Fibroblast of skin of left quadriceps (primary cell): ENCODE measurements around the gene UBAC2.
"Not testable (repeated sequence)": the region's sequence is repeated elsewhere in the genome, so short reads cannot be mapped to it uniquely, and the experiment has no call there.

ENCODE experiments used
- DNase-seq, 2 experiments: peaks; one replicate each; pipeline ENCODE4 v3.0.0-alpha.2; 2013; ENCODE audit warnings: low read depth in 2 of 2

UBAC2 gene

DNA sequence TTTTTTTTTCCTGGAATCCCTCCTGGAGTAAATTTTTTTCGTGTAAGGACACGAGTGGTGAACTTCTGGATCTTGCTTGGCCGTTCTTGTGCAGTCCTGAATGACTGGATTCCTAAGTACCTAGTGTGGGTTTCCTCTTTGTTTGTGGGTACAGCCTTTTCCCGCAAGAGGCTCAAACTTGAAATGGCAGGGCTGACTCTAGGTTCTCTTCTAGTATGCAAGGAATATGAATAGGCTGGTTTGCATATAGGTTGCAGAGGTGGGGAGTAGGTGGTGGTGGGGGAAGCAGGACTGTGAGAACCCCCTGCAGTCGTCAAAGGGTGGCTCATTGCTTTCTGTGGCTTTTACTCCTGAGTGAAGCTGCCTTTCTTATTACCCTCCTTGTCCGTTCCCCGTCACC is 13.6 kb downstream of the UBAC2 start:
- no peak for DNase-seq

DNA sequence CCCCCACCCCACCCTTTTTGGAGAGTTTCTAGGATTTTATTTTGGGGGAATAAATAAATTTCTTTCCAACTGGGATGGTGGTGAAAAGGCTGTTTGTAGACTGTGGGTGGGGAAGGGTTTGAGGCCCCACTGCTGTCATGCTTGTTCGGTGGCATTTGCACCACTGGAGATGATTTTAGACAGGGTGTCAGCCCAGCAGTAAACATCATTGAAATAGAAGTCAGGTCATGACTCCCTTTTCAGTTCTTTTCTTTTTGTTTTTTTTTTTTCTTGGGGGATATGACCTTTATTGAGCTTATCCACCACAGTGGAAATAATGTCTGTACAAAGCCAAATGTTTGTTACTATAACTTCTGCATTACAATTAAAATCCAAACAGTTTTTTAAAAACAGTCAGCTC is 14.1 kb downstream of the UBAC2 start:
- no peak for DNase-seq

DNA sequence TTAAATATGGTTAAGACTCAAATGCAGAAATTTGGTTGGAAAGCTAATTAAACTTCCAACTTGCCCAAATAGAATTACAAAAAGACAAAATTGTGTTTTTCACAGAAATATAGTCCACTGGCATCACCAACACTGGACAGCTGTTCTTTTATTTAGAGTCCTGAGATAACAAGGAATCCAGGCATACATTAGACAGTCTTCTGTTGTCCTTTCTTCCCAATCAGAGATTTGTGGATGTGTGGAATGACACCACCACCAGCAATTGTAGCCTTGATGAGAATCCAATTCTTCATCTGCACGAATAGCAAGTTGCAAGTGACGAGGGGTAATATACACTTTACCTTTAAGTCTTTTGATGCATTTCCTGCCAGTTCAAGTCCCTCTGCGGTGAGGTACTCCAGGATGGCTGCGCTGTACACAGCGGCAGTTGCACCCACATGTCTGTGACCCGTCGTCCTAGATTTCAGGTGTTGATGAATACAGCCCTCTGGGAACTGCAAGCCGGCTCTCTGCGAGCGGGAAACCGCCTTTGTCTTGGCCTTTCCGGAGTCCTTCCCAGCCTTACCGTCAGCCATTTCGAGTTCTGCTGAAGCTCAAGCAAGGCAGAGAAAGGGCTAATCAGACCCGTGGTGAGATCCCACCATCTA is 14.7 kb downstream of the UBAC2 start:
- DNase-seq, result no peak

DNA sequence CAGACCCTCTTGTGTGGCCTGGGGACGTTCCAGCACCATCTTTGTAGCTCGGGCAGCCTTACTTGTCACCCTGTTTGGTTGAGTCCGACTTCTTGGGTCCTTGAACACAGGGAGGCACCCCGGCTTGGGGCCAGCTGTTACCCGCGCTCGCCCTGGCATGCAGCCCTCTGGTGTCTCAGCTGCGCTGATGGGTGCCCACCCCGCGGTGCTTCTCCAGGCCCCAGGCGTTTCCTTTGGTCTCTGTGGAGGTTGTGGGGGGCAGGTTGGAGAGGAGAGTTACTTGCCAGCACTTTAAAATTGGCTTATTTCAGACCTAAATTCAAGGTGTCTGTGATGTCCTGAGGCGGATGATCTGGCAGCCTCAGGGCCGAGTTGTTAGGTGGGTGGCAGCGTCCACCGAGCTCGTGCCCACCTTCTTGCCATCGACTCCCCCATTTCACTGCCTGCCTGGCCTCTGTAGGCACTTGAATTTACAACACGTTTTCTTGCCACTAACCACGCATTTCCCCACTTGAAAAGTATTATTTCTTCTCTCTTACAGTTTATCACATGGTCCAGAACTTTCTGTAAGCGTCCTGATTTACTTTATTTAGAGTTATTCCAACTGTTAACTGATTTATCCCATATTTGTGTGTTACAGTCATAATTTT is 16.9 kb downstream of the UBAC2 start:
- no peak for DNase-seq

DNA sequence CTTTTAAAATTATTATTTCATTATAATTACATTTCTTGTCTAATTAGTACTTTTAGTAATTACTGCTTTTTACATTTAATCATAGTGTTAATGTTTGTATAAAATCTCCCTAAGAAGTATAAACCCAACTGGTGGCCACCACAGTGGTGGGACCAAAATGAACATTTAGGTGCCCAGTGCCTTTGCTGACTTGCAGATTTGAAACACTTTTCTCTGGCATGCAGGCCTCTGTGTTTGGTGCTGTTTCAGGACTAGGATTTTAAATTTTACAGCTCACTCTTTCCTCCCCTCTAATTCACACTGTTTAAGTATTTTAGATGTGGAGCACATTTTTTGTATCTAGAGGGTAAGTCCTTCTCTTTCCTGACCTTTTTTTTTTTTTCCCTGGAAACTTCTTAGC is 17.5 kb downstream of the UBAC2 start:
- DNase-seq, result no peak

DNA sequence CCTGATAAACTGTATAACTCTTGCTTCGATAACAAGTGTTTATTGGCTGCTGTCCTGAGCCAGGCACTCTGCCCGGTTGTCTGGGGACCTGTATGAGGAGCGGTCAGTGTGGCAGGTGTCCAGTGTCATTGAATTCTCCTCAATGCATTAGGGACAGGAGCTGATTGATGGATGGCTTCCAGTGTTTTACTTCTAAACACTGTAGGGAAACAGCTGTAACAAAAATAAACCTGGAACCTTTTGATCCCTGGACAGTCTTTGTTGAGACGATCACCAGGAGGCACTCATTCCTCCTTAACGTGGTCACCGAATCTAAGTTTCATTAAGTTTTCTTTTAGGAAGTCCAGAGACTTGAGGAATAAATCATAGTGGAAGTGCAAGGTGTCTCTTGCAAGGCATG is 17.9 kb downstream of the UBAC2 start:
- DNase-seq, result no peak

DNA sequence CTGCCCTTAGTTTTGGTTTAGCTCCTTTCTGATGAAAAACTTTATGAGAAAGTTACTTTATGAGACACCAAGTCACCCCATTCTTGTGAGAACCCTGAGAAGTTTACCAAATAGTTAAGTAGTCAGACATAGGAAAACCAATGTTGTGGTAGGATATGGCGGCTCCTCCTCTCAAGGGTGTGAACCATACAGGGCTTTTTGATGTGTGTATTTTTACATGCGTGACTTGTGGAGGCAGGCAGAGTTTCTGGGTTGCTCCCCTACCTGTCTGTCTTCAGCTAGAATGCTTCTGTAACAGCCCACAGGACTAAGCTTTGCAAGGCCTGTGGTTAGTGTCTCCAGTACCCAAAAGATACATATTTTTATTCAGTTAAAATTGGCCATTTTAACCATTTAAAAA is 18.3 kb downstream of the UBAC2 start:
- DNase-seq, result no peak

DNA sequence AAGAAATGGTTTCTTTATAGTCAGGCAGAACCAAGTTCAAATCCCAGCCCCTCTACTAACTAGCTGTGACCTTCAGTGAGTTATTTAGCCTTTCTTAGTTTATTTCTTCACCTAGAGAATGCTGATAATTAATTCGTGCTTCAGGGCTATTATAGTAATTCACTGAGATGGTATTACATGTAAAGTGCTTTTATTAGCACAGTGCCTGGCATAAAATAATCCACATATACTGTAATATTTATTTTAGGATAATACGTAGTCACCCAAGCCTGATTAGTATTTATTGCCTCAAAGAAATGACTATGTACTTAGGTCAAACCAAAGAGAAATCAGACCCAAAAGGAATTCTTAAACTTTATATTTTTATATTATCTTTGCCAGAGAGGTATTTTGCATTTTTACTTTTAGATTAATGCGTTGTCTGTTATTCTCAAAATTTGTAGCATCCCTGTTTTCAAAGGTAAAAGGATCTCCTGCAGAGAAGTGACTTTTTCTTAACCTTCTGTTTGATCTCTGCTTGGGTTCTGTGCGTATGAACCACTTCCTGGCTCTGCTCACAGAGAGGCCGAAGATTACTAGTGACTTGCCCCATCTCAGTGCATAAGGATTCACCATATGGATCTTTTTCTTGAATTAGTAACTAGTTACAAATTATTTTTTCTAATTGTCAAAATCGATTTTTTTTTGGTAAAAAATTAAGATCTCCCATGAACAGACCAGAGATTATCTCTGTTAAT is 19.7 kb downstream of the UBAC2 start:
- DNase-seq, result no peak

DNA sequence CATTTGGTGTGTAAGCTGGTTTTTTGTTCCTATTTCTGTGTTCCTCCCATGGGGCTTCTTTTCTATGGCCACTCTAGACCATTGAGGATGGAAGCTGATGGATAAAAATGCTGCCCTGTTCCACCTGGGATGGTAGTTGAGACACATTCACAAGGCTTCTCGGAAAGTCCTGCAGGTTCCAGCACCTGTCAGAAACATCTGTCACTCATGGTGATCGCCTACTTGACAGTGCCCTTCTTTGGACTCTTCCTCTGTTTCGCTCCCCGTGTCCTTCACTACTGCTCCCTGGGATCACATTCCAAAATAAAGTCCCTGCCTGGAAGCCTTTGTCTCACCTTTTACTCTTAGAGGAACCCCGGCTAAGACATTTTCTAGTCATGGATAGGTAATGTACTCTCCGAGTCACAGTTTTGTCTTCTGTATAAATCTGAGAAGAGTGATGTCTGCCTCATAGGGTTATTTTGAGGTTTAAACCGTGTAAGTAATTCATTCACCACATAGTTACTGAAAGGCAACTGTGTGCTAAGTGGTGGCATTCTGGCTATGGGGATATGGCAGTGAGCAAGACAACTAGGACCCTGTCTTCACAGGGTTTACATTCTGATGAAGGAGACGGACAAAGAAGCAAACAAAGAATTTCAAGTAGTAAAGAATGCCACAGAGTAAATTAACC is 21.0 kb downstream of the UBAC2 start:
- no peak for DNase-seq

DNA sequence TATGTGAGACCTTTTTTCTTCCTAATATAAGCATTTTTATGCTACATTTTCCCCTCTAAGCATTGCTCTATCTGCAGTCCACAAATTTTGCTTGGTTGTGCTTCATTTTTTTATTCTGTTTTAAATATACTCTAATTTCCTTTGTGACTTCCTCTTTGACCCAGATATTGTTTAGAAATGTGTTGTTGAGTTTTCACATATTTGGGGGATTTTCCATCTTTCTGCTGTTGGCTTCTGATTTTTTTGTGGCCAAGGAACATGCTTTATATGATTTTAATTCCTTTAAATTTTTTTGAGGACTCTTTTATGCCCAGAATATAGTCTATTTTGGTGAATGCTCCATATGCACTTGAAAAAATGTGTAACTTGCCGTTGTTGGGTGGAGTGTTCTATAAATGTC is 22.9 kb downstream of the UBAC2 start:
- no peak for DNase-seq

DNA sequence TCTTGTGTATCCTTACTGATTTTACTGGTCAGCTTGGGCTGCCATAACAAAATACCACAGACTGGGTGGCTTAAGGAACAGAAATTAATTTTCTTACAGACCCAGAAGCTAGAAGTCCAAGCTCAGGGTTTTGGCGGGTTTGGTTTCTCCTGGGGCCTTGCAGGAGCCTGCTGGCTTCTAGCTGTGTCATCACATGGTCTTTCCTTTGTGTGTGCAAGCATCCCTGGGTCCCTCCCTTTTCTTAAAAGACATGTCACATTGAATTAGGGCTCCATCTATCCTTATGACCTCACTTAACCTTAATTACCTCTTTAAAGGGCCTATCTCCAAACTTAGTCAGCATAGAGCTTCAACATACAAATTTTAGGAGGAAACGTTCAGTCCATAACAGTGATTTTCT is 23.4 kb downstream of the UBAC2 start:
- DNase-seq, result no peak

DNA sequence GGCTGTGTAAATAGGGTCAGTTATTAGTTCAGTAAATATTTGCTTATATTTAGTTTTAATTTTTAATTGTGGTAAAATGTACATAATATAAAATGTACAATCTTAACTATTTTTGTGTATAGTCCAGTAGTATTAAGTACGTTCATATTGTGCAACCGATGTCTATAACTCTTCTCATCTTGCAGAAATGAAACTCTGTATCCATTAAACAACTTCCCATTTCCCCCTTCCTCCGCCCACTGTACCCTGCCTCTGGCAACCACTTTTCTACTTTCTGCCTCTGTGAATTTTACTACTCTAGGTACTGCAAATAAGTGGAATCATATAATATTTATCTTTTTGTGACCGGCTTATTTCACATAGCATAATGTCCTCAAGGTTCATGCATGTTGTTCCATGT is 24.4 kb downstream of the UBAC2 start:
- DNase-seq, result no peak

DNA sequence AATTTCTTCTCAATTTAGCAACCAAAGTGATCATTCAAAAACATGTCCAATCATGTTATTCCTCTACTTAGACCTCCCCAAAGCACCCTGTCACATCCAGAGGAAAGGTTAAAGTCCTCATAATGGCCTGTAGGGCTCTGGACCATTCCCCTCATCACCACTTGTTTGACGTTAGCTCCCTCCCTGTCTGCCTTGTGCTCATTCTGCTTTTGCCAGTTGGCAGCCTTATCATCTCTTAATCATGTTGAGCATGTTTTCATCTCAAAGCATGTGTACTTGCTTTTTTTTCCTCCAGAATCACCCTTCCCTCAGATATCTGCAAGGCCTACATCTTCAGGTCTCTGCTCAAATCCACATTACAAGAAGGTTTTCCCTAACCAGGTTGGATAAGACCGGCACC is 25.9 kb downstream of the UBAC2 start:
- DNase-seq, result no peak

DNA sequence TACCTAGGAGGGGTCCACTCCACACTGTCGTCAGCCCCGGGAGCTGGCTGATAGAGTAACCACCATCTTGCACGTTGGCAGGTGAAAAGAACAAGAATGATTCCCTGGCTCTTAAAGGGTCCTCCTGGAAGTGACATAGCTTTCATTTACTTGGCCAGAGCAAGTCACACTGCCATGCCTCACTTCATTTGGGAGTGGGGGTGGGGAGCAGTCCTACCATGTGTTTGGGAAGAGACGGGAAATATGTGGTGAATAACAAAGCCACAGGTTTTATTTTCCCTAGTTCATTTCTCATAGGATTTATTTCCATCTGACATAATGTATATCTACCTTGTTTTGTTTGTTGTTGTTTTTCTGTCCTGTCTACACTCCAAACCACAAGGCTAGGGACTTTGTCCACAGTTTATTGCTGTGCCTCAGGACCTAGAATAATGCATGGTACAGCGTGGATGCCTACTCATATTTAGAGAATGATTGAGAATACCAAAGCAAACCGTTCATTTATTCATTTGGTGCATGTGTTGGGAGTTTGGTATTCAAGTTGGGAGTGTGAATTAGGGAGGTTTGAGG is 26.8 kb downstream of the UBAC2 start:
- DNase-seq, result no peak

DNA sequence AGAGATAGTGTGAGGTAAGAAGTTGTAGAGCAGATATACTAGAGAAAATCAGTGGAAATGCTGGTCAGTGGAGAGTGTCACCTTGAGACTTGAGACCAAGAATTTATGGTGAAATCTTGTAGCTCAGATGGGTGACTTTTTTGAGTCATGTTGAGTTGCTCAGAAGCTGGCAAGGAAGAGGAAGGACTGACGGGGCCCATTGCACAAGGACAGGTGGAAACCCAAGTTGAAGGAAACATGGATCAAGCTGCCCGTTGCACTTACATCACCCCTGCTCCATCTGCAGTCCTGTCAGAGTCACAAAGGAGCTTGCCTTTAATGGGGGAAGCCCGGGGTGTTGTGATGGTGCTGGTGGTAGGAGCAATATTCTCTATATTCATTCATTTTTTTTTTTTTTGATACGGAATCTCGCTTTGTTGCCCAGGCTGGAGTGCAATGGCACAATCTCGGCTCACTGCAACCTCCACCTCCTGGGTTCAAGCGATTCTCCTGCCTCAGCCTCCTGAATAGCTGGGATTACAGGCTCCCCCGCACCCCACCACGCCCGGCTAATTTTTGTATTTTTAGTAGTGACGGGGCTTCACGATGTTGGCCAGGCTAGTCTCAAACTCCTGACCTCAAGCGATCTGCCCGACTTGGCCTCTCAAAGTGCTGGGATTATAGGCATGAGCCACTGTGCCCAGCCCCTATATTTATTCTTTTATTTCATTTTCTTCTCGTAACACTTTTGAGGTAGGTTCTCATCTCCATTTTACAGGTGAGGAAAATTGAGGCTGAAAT is 27.4 kb downstream of the UBAC2 start:
- no peak for DNase-seq

DNA sequence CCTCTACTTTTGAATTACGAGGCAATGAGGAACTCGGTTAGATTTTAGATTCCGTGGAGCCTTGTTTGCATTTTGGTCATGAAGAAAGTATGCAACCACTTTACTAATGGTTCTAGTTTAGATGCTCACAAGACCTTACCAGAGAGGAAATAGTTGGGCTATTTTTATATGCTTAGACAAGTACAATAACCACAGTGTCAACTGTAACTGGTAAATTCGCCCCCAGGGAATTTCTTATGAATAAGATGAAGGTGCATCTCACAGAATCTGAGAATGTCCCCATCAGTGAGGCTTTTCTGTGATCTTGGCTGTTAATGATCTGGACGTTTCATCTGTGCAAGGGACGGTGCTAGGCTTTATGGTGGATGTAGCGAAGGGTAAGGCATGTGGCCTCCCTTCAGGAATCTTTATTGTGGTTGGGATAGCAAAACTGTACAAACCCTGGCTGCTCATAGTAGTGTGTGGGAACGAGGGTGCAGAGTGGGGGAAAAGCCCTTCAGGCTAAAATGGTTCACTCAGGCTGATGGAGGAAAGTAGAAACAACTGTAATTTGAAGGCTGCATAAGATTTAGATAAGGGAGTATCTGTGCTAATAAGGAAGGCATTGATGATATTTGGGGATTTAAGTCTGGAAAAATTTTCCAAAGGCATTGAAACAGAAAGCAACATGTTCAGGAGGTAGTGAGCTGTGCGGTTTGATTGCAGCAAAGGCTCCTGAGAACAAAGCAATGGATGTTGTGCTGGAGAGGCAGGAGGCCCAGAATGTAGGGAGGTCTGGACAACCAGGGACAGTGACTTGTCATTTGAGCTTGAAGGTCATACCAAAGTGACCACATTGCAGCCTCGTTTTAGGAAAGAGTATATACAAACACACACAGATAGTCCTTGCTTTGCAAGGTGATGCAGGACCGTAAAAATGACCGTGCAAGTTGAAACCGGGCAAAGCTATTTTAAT is 28.4 kb downstream of the UBAC2 start:
- peak; percentile 71 to 77 for DNase-seq

DNA sequence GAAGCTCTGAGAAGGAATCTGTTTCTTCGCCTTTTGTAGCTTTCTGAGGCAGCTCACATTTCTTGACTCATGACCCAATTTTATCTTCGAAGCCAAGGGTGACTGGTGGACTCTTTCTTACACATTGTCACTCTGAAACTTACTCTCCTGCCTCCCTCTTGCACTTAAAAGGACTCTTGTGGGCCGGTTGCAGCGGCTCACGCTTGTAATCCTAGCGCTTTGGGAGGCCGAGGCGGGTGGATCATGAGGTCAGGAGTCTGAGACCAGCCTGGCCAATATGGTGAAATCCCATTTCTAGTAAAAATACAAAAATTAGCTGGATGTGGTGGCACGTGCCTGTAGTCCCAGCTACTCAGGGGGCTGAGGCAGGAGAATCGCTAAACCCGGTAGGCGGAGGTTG is 29.9 kb downstream of the UBAC2 start:
- DNase-seq, result not testable (repeated sequence)

DNA sequence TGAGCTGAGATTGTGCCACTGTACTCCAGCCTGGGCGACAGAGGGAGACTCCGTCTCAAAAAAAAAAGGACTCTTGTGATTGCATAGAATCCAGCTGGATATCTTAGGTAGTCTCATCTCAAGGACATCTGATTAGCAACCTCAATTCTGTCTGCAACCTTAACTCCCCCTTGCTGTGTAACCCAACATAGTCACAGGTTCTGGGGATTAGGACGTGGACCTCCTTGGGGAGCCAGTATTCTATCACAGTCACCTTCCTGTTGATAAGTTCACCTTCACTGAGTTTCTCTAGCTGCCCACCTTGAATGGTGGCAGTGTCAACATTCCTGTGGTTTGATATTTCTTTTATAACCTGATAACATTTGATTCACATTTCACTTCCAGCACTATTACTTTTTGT is 30.3 kb downstream of the UBAC2 start:
- DNase-seq, result no peak

DNA sequence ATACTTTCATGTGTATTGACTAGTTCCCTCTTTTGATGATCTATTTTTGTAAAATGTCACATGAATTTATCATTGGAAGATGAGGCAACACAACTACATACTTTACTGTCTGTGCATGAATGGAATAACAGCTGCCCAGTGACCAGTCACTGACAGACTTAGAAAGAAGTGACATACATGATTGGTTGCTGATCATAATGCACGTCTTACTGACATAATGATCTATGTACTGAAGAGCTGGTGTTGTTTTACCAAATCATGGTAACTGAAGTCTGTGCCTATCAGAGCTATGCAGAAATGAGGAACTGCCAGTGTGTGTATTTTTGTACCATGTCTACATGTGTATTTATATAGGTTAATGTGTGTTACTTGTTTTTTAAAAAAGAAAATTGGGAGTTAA is 31.1 kb downstream of the UBAC2 start:
- DNase-seq, result no peak

DNA sequence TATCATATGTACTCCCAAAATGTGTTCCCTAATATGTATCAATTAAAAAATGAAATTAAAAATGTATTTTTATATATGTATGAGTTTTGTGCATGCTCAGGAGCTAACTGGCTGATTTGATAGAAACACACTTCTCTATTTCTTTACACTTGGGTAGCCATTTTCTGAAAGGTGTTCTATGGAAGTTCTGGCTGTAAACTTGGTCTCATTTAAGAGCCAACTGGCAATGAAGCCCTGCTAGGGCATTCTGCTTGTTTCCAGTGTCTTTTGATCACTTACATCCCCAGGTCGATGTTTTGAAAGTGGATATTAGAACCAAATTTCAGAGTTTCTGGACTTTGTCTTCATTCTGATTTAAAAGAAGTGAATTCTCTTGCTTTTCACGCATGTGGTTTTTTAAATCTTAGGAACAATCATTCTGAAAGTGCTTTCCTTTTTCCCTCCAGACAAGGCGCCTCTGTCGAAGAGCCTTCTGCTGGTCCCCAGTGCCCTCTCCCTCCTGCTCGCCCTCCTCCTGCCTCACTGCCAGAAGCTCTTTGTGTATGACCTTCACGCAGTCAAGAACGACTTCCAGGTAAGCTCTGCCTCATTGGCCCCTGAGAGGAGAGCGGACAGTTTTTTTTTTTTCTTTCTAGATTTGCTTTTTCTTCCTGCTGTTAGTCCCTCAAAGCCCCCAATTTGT is 37.5 kb downstream of the UBAC2 start:
- no peak for DNase-seq
